DOHH2 (cell line): ENCODE measurements around the gene PRDM7.

ENCODE experiments used
- H3F3A ChIP-seq: fragments of 200-600 bp; sonication (generic), shearing (Covaris generic); 2 replicates; pipeline ENCODE4 v1.6.0; 2016; ENCODE audit warnings: antibody characterized with exemption, mild to moderate bottlenecking; ENCODE audit not compliant: control insufficient read depth, insufficient read depth
- H3K27ac ChIP-seq: fragments of 200-600 bp; sonication (generic); 2 replicates; pipeline ENCODE4 v1.5.1; 2014; ENCODE audit warnings: low read depth, mild to moderate bottlenecking, low read length, moderate library complexity
- H3K27me3 ChIP-seq: fragments of 200-600 bp; sonication (generic); 2 replicates; pipeline ENCODE4 v1.6.1; 2014; ENCODE audit warnings: mild to moderate bottlenecking, low read length, mixed read lengths; ENCODE audit not compliant: control insufficient read depth
- H3K36me3 ChIP-seq: fragments of 200-600 bp; sonication (generic); 2 replicates; pipeline ENCODE4 v1.6.1; 2014; ENCODE audit warnings: mild to moderate bottlenecking, low read length, moderate library complexity, mixed read lengths; ENCODE audit not compliant: control insufficient read depth
- H3K4me1 ChIP-seq: fragments of 200-600 bp; sonication (generic); 2 replicates; pipeline ENCODE4 v1.6.1; 2014; ENCODE audit warnings: mild to moderate bottlenecking, low read length, mixed read lengths; ENCODE audit not compliant: control insufficient read depth
- H3K4me2 ChIP-seq: fragments of 200-600 bp; sonication (generic); 2 replicates; pipeline ENCODE4 v1.6.0; 2014; ENCODE audit warnings: mild to moderate bottlenecking, low read length, moderate library complexity
- H3K4me3 ChIP-seq: fragments of 200-600 bp; sonication (generic); 2 replicates; pipeline ENCODE4 v1.5.1; 2014; ENCODE audit warnings: mild to moderate bottlenecking, low read length, mixed read lengths
- H3K79me2 ChIP-seq: fragments of 200-600 bp; sonication (generic); 2 replicates; pipeline ENCODE4 v1.6.1; 2014; ENCODE audit warnings: mild to moderate bottlenecking, low read length, mixed read lengths; ENCODE audit not compliant: control insufficient read depth
- H3K9me2 ChIP-seq: fragments of 200-600 bp; sonication (generic); replicated peaks from 2 replicates; pipeline ENCODE4 v1.6.1; 2014; ENCODE audit warnings: mild to moderate bottlenecking, low read length, mixed read lengths; ENCODE audit not compliant: control insufficient read depth
- H3K9me3 ChIP-seq: fragments of 200-600 bp; sonication (generic); 2 replicates; pipeline ENCODE4 v1.6.1; 2014; ENCODE audit warnings: antibody characterized with exemption, low read length, mixed read lengths; ENCODE audit not compliant: control insufficient read depth, insufficient read depth
- H4K20me1 ChIP-seq: fragments of 200-600 bp; sonication (generic); 2 replicates; pipeline ENCODE4 v1.6.0; 2014; ENCODE audit warnings: low read depth, mild to moderate bottlenecking, antibody characterized with exemption, low read length, moderate library complexity; ENCODE audit not compliant: control insufficient read depth, insufficient read depth
- CTCF ChIP-seq: fragments of 200-600 bp; sonication (generic); IDR thresholded peaks from one replicate; pipeline ENCODE4 v1.5.1; 2014; ENCODE audit warnings: antibody characterized with exemption, mild to moderate bottlenecking, low read depth, low read length; ENCODE audit not compliant: poor library complexity, severe bottlenecking
- EZH2phosphoT487 ChIP-seq: fragments of 200-600 bp; sonication (generic); IDR thresholded peaks from 2 replicates; pipeline ENCODE4 v1.6.1; 2017; ENCODE audit warnings: borderline replicate concordance, mild to moderate bottlenecking, antibody characterized with exemption, low read length, moderate library complexity, mixed read lengths

PRDM7 gene

GRCh38 chr16:90078579-90078895 is 1.4 kb upstream of the PRDM7 start:
- H3K4me3 ChIP-seq: no peak overlapping the region
- H3K9me3 ChIP-seq: no peaks in the 10 kb centered on the region
- H3F3A ChIP-seq: no peaks in the 10 kb centered on the region; the same call in 1 of the 2 replicates
- no peaks in the 10 kb centered on the region for H3K36me3 ChIP-seq
- H3K79me2 ChIP-seq: no peaks in the 10 kb centered on the region
- no peaks in the 10 kb centered on the region for H3K9me2 ChIP-seq
- H3K4me1 ChIP-seq: peaks cover 28% of the 10 kb centered on the region
- no peak overlapping the region for H3K4me2 ChIP-seq
- no peaks in the 10 kb centered on the region for H4K20me1 ChIP-seq
- no peak overlapping the region for H3K27ac ChIP-seq
- no peak for TF ChIP-seq EZH2phosphoT487
- TF ChIP-seq CTCF: no peak
- peaks cover 41% of the 10 kb centered on the region for H3K27me3 ChIP-seq

DNA sequence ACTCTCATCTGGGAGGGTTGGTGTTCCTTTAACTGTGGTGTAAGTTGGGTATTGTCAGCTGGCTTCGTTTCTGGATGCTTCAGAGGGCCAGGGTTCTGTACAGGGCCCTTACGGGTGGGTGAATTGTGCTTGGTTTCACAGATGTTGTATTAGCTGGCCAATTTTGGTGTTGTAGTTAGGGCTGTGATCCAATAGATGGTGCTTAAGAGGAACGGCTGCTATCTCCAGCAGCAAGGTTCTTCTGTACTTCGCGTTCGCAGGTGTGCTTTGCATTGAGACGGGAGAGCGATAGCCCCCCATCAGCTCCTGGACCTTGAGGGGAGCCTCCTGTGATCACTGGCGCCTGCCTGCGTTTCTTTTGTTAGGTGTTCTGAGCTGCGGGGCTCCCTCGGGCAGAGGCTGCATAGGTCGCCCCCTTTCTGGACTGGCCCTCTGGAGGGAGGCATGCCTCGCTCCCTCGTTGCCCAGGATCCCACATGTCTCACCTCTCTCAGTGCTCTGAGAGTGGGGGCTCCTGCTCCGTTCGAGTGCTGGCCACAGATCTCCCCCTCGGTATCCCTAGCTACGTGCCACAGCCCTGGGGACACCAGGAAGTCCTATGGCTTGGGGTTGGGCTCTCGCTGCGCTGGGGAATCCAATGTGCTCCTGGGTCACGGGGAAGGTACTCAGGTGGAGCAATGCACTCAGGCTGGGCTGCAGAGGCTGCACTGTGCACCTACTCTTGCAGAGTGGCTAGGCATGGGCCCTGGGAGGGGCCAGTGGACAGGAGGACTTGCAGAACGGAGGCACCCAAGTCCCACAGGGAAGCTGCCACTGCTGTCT is 837 bp upstream of the PRDM7 start:
- no peaks in the 10 kb centered on the region for H4K20me1 ChIP-seq
- H3K4me3 ChIP-seq: peak overlapping the region; percentile 77
- peaks cover 41% of the 10 kb centered on the region for H3K27me3 ChIP-seq
- TF ChIP-seq CTCF: peak; percentile 43
- no peak for TF ChIP-seq EZH2phosphoT487
- no peaks in the 10 kb centered on the region for H3K9me2 ChIP-seq
- H3K4me1 ChIP-seq: peaks cover 28% of the 10 kb centered on the region
- H3K79me2 ChIP-seq: no peaks in the 10 kb centered on the region
- H3F3A ChIP-seq: no peaks in the 10 kb centered on the region; the same call in 1 of the 2 replicates
- no peaks in the 10 kb centered on the region for H3K36me3 ChIP-seq
- H3K9me3 ChIP-seq: no peaks in the 10 kb centered on the region
- peak overlapping the region; percentile 96 for H3K4me2 ChIP-seq
- H3K27ac ChIP-seq: no peak overlapping the region

DNA sequence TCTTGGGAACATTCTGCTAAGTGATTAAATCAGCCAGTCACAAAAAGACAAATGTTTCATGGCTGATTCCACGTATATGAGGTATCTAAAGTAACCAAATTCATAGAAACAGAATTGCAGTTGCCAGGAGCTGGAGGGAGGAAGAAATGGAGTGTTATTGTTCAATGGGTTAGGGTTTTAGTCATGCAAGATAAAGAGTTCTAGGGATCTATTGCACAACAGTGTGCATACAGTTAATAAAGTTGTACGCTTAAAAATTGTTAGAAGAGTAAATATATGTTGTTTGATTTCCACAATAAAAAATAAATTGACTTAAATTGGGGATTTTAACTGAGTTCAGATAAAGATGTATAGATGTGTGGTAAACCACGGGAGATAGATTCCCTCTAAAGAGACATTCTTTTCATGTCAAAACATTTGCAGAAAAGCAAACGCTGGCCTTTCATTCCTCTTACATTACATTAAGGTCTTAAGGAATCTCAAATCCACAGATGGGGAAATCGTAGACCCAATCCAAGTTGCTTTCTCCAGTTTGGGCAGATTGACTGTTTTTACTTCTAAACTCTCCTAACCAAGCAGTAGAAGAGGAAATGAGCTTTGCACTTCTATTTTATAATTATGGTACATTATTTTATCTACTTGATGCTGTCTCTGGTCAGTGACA is 4.6 kb downstream of the PRDM7 start:
- Histone ChIP-seq H3K9me3 (no peaks in the 10 kb centered on the region), H3F3A (no peaks in the 10 kb centered on the region), H3K36me3 (no peaks in the 10 kb centered on the region), H3K4me1 (peaks cover 21% of the 10 kb centered on the region), H3K4me3 (no peak overlapping the region), H3K79me2 (no peaks in the 10 kb centered on the region), H3K4me2 (no peak overlapping the region), H3K27me3 (peaks cover 22% of the 10 kb centered on the region), H3K27ac (no peak overlapping the region), H3K9me2 (no peaks in the 10 kb centered on the region), H4K20me1 (no peaks in the 10 kb centered on the region)
- TF ChIP-seq CTCF (no peak), EZH2phosphoT487 (no peak)
